Caco-2 (cell line): Measurements from ENCODE around the gene GRN. TPM values are rescaled to one million over a fixed set of nuclear protein-coding genes. Genes with fewer than 3 reads are reported as not detected.

Experiments used
- BruUV-seq: library from RNA; stranded (reverse); fragments of 400-500 nt; replicated peaks from 2 replicates; lab custom pipeline; 2021; lab: Mats Ljungman, UMichigan
- CTCF ChIA-PET: fragments of 300-600 bp; sonication (Branson Sonifier 250); formaldehyde crosslinking; loops from one replicate; lab custom pipeline; 2022; ENCODE audit warnings: antibody characterized with exemption; lab: Charles Lee
- POLR2A ChIA-PET: fragments of 300-600 bp; sonication (Branson Sonifier 250); formaldehyde crosslinking; loops from one replicate; lab custom pipeline; 2022; ENCODE audit warnings: antibody characterized with exemption; lab: Charles Lee
- DNase-seq, 2 experiments: peaks; one replicate each; pipeline versions ENCODE4 v3.0.0 to v3.0.0-alpha.2; 2020 to 2022
- H3K27me3 ChIP-seq: replicated peaks from 2 replicates; pipeline ENCODE4 v1.6.0; 2011; ENCODE audit warnings: low read length; ENCODE audit not compliant: control insufficient read depth, insufficient read depth
- H3K36me3 ChIP-seq: 2 replicates; pipeline ENCODE4 v1.5.1; 2011; ENCODE audit warnings: low read length; ENCODE audit not compliant: control insufficient read depth, insufficient read depth
- H3K4me1 ChIP-seq: fragments of 250-450 bp; sonication (Bioruptor Pico); 2 replicates; pipeline ENCODE4 v1.5.1; 2020; ENCODE audit warnings: mild to moderate bottlenecking
- H3K4me3 ChIP-seq: 2 replicates; pipeline ENCODE4 v1.5.1; 2011; ENCODE audit warnings: low read depth, mild to moderate bottlenecking, control low read depth, low read length
- H3K9me3 ChIP-seq: fragments of 250-450 bp; sonication (Bioruptor Pico); 2 replicates; pipeline ENCODE4 v1.5.1; 2020; ENCODE audit warnings: mild to moderate bottlenecking, moderate library complexity
- H3K27ac Mint-ChIP-seq: one replicate; pipeline ENCODE4 v1.8.0; 2022; ENCODE audit warnings: mixed read lengths; ENCODE audit not compliant: unreplicated experiment
- H3K27me3 Mint-ChIP-seq: one replicate; pipeline ENCODE4 v1.8.0; 2022; ENCODE audit warnings: mixed read lengths; ENCODE audit not compliant: insufficient read depth, unreplicated experiment
- H3K36me3 Mint-ChIP-seq: one replicate; pipeline ENCODE4 v1.8.0; 2022; ENCODE audit warnings: mild to moderate bottlenecking, mixed read lengths; ENCODE audit not compliant: insufficient read depth, unreplicated experiment
- H3K4me1 Mint-ChIP-seq: one replicate; pipeline ENCODE4 v1.8.0; 2022; ENCODE audit warnings: low read depth, mixed read lengths; ENCODE audit not compliant: unreplicated experiment
- H3K4me3 Mint-ChIP-seq: one replicate; pipeline ENCODE4 v1.8.0; 2022; ENCODE audit warnings: mild to moderate bottlenecking, moderate library complexity, mixed read lengths; ENCODE audit not compliant: unreplicated experiment
- H3K9me3 Mint-ChIP-seq: one replicate; pipeline ENCODE4 v1.8.0; 2022; ENCODE audit warnings: mixed read lengths; ENCODE audit not compliant: unreplicated experiment
- CTCF ChIP-seq, 2 experiments: fragments of 200-600 bp in 1 of 2; IDR thresholded peaks; 1 replicate in 1 of 2; 2 replicates in 1 of 2; pipeline versions ENCODE4 v1.5.1 to v1.8.0; 2011 to 2022; ENCODE audit warnings: antibody characterized with exemption in 1 of 2, control low read depth in 1 of 2, inconsistent platforms in 1 of 2, low read depth in 1 of 2, low read length in 1 of 2, mild to moderate bottlenecking in 1 of 2, moderate library complexity in 1 of 2; ENCODE audit not compliant: insufficient read depth in 1 of 2, severe bottlenecking in 1 of 2, unreplicated experiment in 1 of 2
- intact Hi-C: fragments of 100-400 bp; cut with micrococcal nuclease; formaldehyde crosslinking; loops from one replicate; pipeline ENCODE4 v1.10.0; 2022; ENCODE audit not compliant: unreplicated experiment
- total RNA-seq: library from RNA; stranded (reverse); gene quantifications from 2 replicates; pipeline ENCODE4 v1.2.3, GENCODE V29; 2022

Gene GRN
- total RNA-seq, 1 experiment from 2014 or later, result 167 TPM

GRCh38 chr17:44382917-44383316 lies 37.8 kb downstream of the GRN start:
- no peaks in the 10 kb centered on the region for H3K36me3 ChIP-seq
- no peaks in the 10 kb centered on the region for H3K27me3 ChIP-seq
- H3K4me1 ChIP-seq, result no peaks in the 10 kb centered on the region
- intact Hi-C loops, result no loop called here
- Mint-ChIP-seq H3K27ac (no peak overlapping the region), H3K4me1 (no peaks in the 10 kb centered on the region), H3K4me3 (no peak overlapping the region), H3K9me3 (no peaks in the 10 kb centered on the region), H3K27me3 (peaks cover 10% of the 10 kb centered on the region), H3K36me3 (no peaks in the 10 kb centered on the region)
- ChIA-PET POLR2A (no interaction called here), CTCF (no interaction called here)
- H3K9me3 ChIP-seq, result no peaks in the 10 kb centered on the region
- no TSS peak for BruUV-seq
- no peak overlapping the region for H3K4me3 ChIP-seq
- DNase-seq, result no peak
- TF ChIP-seq CTCF (IDR thresholded peaks at IDR 0.05; ENCODE audit: insufficient read depth in 1 of 2, low read depth in 1 of 2, low read length in 1 of 2, severe bottlenecking in 1 of 2, unreplicated experiment in 1 of 2), result no peak

DNA sequence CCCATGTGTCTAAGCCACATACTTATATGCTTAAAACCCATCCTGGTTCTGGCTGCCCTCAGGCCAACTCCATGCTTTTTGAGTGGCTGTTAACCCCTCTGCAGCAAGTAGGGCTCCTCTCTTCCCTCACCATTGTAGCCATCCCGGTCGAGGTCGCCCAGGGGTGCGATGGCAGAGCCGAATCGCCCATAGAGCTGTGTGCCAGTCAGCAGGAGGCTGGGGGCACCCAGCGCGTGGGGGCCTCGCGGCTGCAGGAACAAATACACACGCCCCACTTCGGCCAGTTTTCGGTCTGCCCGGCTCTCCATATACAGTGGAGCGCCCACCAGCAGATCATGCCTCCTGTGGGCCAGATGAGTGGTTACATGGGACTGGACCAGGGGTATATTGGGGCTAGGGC lies 38.3 kb downstream of the GRN start:
- Mint-ChIP-seq H3K27ac (no peak overlapping the region), H3K27me3 (peaks cover 9% of the 10 kb centered on the region), H3K4me1 (no peaks in the 10 kb centered on the region), H3K9me3 (no peaks in the 10 kb centered on the region), H3K4me3 (no peak overlapping the region), H3K36me3 (no peaks in the 10 kb centered on the region)
- no peaks in the 10 kb centered on the region for H3K9me3 ChIP-seq
- no TSS peak for BruUV-seq
- DNase-seq, result no peak
- H3K4me3 ChIP-seq, result no peak overlapping the region
- CTCF ChIA-PET, result no interaction called here
- intact Hi-C loops, result no loop called here
- no peaks in the 10 kb centered on the region for H3K27me3 ChIP-seq
- H3K36me3 ChIP-seq, result no peaks in the 10 kb centered on the region
- TF ChIP-seq CTCF (IDR thresholded peaks at IDR 0.05; ENCODE audit: insufficient read depth in 1 of 2, low read depth in 1 of 2, low read length in 1 of 2, severe bottlenecking in 1 of 2, unreplicated experiment in 1 of 2), result no peak
- H3K4me1 ChIP-seq, result no peaks in the 10 kb centered on the region
- POLR2A ChIA-PET, result no interaction called here

DNA sequence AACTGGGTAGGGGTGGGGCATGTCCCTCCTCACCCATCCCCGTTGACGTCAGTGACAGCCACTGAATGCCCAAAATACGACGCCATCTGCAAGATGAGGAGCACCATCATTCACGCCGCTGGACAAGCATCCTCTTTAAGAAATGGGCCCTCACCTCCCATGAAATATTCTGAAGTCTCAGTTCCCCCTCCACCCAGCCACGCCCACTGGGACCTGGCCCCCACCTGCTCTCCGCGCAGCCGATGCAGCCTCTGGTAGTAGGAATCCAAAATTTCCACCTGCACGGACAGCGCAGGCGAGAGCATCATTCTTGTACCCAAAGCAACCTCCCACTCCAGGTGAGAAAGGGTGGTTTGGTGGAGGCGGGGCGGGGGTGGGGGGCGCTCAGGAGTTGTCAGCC lies 38.8 kb downstream of the GRN start:
- H3K4me3 ChIP-seq, result no peak overlapping the region
- H3K4me1 ChIP-seq, result no peaks in the 10 kb centered on the region
- Mint-ChIP-seq H3K27me3 (peaks cover 5% of the 10 kb centered on the region), H3K4me3 (no peak overlapping the region), H3K9me3 (no peaks in the 10 kb centered on the region), H3K4me1 (no peaks in the 10 kb centered on the region), H3K27ac (no peak overlapping the region), H3K36me3 (no peaks in the 10 kb centered on the region)
- CTCF ChIA-PET, result no interaction called here
- TF ChIP-seq CTCF (IDR thresholded peaks at IDR 0.05; ENCODE audit: insufficient read depth in 1 of 2, low read depth in 1 of 2, low read length in 1 of 2, severe bottlenecking in 1 of 2, unreplicated experiment in 1 of 2), result no peak
- no peaks in the 10 kb centered on the region for H3K36me3 ChIP-seq
- POLR2A ChIA-PET, result no interaction called here
- intact Hi-C loops, result no loop called here
- no peaks in the 10 kb centered on the region for H3K9me3 ChIP-seq
- no peaks in the 10 kb centered on the region for H3K27me3 ChIP-seq
- BruUV-seq, result no TSS peak
- DNase-seq, result no peak
